ENCODE measurements around the gene KIF1B.

DNA sequence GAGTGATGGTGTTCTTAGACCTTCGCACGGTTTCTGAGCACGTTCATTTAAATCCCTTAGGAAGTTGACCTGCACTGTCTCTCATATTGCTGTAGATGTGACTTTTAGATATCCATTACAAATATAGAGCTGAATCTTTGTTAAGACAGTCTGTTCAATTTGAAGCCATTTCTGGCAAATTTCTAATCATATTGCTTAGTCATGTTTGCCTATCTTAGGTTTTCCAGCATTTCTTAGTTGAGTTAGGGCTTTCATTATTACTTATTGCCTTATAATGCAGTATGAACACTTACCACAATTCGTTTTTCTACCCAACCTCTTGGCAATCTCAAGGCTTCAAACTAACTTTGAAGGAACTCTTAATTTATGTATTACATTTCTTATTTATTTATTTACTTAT lies 110.0 kb downstream of the KIF1B start:
- TF ChIP-seq, protein P1, sequence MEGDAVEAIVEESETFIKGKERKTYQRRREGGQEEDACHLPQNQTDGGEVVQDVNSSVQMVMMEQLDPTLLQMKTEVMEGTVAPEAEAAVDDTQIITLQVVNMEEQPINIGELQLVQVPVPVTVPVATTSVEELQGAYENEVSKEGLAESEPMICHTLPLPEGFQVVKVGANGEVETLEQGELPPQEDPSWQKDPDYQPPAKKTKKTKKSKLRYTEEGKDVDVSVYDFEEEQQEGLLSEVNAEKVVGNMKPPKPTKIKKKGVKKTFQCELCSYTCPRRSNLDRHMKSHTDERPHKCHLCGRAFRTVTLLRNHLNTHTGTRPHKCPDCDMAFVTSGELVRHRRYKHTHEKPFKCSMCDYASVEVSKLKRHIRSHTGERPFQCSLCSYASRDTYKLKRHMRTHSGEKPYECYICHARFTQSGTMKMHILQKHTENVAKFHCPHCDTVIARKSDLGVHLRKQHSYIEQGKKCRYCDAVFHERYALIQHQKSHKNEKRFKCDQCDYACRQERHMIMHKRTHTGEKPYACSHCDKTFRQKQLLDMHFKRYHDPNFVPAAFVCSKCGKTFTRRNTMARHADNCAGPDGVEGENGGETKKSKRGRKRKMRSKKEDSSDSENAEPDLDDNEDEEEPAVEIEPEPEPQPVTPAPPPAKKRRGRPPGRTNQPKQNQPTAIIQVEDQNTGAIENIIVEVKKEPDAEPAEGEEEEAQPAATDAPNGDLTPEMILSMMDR (IDR thresholded peaks at IDR 0.05; ENCODE audit: insufficient read depth, low read length, poor library complexity, severe bottlenecking) = no peak
- no peak for TF ChIP-seq EZH2phosphoT487 (conservative IDR thresholded peaks at IDR 0.05; ENCODE audit: low read length)
